ENCODE data around the gene ZSWIM8. TPM values are rescaled to one million over a fixed set of nuclear protein-coding genes. Genes with fewer than 3 reads are reported as not detected.

ZSWIM8 gene
- total and polyA plus RNA-seq, 10 of the 15 experiments (the other 5 are each of a cell fraction or from before 2014, with no cell fraction given), result 7.8 to 47.1 (median 23.6) TPM

- TF ChIP-seq ZNF207 (IDR thresholded peaks at IDR 0.05; ENCODE audit: borderline replicate concordance) (0 out of 2 replicates have a peak, but pooled peaks have one; percentile 10), RCOR1 (conservative IDR thresholded peaks at IDR 0.05; ENCODE audit: low read depth, low read length) (no peak), SUPT20H (IDR thresholded peaks at IDR 0.05; ENCODE audit: borderline replicate concordance, control insufficient read depth, low read depth, low read length) (no peak), RUNX3 (IDR thresholded peaks at IDR 0.05; ENCODE audit: low read length) (peak; percentile 34; the same call in 1 of the 2 replicates), ZBED1 (IDR thresholded peaks at IDR 0.05; ENCODE audit: borderline replicate concordance) (no peak), MTA3 (IDR thresholded peaks at IDR 0.05; ENCODE audit: borderline replicate concordance, low read length) (no peak), KAT2A (conservative IDR thresholded peaks at IDR 0.05; ENCODE audit: control insufficient read depth, low read depth, low read length) (no peak), SIX5 (IDR thresholded peaks at IDR 0.05; ENCODE audit: low read depth, low read length, severe bottlenecking) (no peak), E4F1 (IDR thresholded peaks at IDR 0.05; ENCODE audit: borderline replicate concordance, partially characterized antibody) (no peak), ZBTB4 (CRISPR knock-in tag; IDR thresholded peaks at IDR 0.05) (no peak), RBBP5 (conservative IDR thresholded peaks at IDR 0.05) (no peak), SKIL (IDR thresholded peaks at IDR 0.05; ENCODE audit: low read depth, poor library complexity, severe bottlenecking) (no peak), MYB (IDR thresholded peaks at IDR 0.05; ENCODE audit: borderline replicate concordance, low read depth, low read length) (no peak), SP1 (IDR thresholded peaks at IDR 0.05; ENCODE audit: low read depth, low read length) (no peak), MLLT1 (IDR thresholded peaks at IDR 0.05) (no peak), JUNB (IDR thresholded peaks at IDR 0.05) (peak; percentile 55; the same call in 1 of the 2 replicates), NR2C2 (IDR thresholded peaks at IDR 0.05; ENCODE audit: borderline replicate concordance, control insufficient read depth, insufficient read length, low read depth) (no peak), ZSCAN29 (IDR thresholded peaks at IDR 0.05) (no peak), POLR2AphosphoS5 (IDR thresholded peaks at IDR 0.05; ENCODE audit: low read length) (no peak; the same call in 1 of the 2 replicates), ATF2 (IDR thresholded peaks at IDR 0.05; ENCODE audit: low read length) (no peak; the same call in 1 of the 2 replicates)
Observed at GRCh38 chr10:73759512-73760115, 25.8 kb upstream of the ZSWIM8 start (continued).

All from GM12878 (cell line).